Nasal cavity respiratory epithelium epithelial cell of viscerocranial mucosa (primary cell): ENCODE data around the gene FUZ. TPM values are rescaled to one million over a fixed set of nuclear protein-coding genes. Genes with fewer than 3 reads are reported as not detected.

Source experiments
- total RNA-seq: library from RNA; depleted of rRNA; stranded (reverse); fragments of >200 nt; gene quantifications from 2 replicates; pipeline ENCODE4 v1.2.3, GENCODE V29; 2014

FUZ gene, protein sequence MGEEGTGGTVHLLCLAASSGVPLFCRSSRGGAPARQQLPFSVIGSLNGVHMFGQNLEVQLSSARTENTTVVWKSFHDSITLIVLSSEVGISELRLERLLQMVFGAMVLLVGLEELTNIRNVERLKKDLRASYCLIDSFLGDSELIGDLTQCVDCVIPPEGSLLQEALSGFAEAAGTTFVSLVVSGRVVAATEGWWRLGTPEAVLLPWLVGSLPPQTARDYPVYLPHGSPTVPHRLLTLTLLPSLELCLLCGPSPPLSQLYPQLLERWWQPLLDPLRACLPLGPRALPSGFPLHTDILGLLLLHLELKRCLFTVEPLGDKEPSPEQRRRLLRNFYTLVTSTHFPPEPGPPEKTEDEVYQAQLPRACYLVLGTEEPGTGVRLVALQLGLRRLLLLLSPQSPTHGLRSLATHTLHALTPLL
- total RNA-seq, result 10.6 and 16.5 TPM in 2 replicates

GRCh38 chr19:49812997-49813861 lies at the start of gene FUZ:
Gene FUZ (minus strand): TSS chr19:49813292. CDS start chr19:49813106, 186 bp downstream.

GRCh38 chr19:49850487-49851342 lies 37.6 kb upstream of the FUZ start, which contains the start of gene PTOV1:
Gene PTOV1 (plus strand): TSS chr19:49851159.

DNA sequence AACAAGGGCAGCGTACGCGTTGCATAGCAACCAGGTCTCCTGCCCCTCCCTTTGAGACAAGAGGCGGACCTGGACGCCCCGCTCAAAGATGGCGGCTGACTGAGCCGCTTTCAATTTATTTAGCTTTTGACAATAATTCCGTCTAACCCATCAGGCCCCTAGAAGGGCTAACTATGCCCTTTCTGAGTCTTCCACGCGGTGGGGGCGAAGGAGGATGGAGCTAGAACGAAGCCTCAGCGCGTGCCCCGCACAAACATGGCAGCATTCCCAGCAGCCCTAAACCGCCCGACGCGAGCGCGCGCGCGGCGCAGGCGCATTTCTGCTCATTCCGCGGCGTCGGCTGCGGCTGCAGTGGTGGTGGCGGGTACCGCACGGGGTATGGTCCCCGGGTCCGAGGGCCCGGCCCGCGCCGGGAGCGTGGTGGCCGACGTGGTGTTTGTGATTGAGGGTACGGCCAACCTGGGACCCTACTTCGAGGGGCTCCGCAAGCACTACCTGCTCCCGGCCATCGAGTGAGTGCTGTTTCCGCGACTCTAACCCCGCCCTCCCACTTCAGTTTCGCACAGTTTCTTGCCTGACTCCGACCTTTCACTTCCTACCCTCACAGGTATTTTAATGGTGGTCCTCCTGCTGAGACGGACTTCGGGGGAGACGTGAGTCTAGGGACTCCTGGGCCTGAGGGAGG lies 5.0 kb upstream of the FUZ start, which contains the start of gene MED25:
Gene MED25 (plus strand): TSS at position 326 of the 685 bp plus-strand sequence. CDS start 53 bp downstream, at position 379.

DNA sequence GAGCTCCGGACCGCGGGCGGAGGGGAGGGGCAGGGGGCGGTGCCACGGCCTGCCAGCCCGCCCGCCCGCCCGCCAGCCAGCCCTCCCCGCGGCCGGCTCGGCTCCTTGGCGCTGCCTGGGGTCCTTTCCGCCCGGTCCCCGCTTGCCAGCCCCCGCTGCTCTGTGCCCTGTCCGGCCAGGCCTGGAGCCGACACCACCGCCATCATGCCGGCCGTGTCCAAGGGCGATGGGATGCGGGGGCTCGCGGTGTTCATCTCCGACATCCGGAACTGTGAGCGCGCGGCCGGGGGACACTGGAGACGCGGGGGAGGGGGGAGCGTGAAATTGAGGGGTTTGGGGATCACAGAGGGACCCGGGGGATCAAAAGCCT lies 46.2 kb downstream of the FUZ start, which contains the start of gene AP2A1:
Gene AP2A1 (plus strand): TSS at position 72 of the 370 bp plus-strand sequence. CDS start 133 bp downstream, at position 205.

DNA sequence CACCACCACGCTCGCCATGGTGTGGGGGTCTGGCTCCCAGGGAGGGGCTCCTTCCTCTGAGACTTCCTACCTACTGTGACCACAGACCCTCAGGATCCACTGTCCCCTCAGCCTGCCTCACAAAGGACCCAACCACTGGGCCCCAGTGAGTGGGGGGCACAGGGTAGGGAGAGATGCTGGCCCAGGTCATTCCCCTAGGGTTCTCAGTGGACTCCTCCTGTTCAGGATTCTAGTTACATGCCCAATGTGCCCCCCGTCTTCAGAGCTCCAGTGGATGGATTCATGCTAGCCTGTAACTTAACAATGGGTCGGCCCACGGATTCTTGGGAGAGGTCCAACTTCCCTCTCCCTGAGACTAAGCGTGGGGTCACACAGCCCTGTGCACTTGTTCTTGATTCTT lies 49.9 kb downstream of the FUZ start, which contains the start of gene TSKS:
Gene TSKS (minus strand): TSS at position 77 of the 400 bp plus-strand sequence. CDS start 59 bp downstream, at position 18.

Other genes with a start within 250 kb of the FUZ start
- 28.1 and 57.8 TPM in 2 replicates for gene NOSIP, start 232.7 kb downstream of the FUZ start, total RNA-seq
- gene PRRG2, start 232.0 kb downstream of the FUZ start, total RNA-seq, result 5.4 and 7.9 TPM in 2 replicates
- 1.4 and 7.8 TPM in 2 replicates for gene PRR12, start 222.1 kb downstream of the FUZ start, total RNA-seq
- 32.1 and 44.4 TPM in 2 replicates for gene RRAS, start 173.1 kb downstream of the FUZ start, total RNA-seq
- 11.6 and 31.3 TPM in 2 replicates for gene SCAF1, start 171.1 kb downstream of the FUZ start, total RNA-seq
- 104 and 109 TPM in 2 replicates for gene IRF3, start 147.4 kb downstream of the FUZ start, total RNA-seq
- gene BCL2L12, start 147.4 kb downstream of the FUZ start, total RNA-seq, result 2.7 and 4.4 TPM in 2 replicates
- 266 and 394 TPM in 2 replicates for gene PRMT1, start 136.0 kb downstream of the FUZ start, total RNA-seq
- under 0.01 and 0.78 TPM in 2 replicates for gene ADM5, start 123.7 kb downstream of the FUZ start, total RNA-seq
- gene CPT1C, start 122.2 kb downstream of the FUZ start, total RNA-seq, result 0.21 and 0.34 TPM in 2 replicates
- gene TSKS, start 50.0 kb downstream of the FUZ start, total RNA-seq, result 0.34 TPM in 1 of 2 replicates, not detected in the other
- gene AP2A1, start 46.3 kb downstream of the FUZ start, total RNA-seq, result 36.9 and 89.5 TPM in 2 replicates
- gene MED25, start 5.0 kb upstream of the FUZ start, total RNA-seq, result 7.9 and 25.1 TPM in 2 replicates
- 17.4 and 41.6 TPM in 2 replicates for gene PTOV1, start 37.9 kb upstream of the FUZ start, total RNA-seq
- gene PNKP, start 54.3 kb upstream of the FUZ start, total RNA-seq, result 27.1 and 27.7 TPM in 2 replicates
- gene AKT1S1, start 64.1 kb upstream of the FUZ start, total RNA-seq, result 7.9 and 11.7 TPM in 2 replicates
- 4.8 and 8.8 TPM in 2 replicates for gene TBC1D17, start 64.4 kb upstream of the FUZ start, total RNA-seq
- gene IL4I1, start 83.6 kb upstream of the FUZ start, total RNA-seq, result 0.14 and 0.34 TPM in 2 replicates
- 2.4 and 6.3 TPM in 2 replicates for gene ATF5, start 115.9 kb upstream of the FUZ start, total RNA-seq
- 16.1 and 38.8 TPM in 2 replicates for gene NUP62, start 116.2 kb upstream of the FUZ start, total RNA-seq
- not detected in 2 replicates for gene SIGLEC11, start 147.9 kb upstream of the FUZ start, total RNA-seq
- gene VRK3, start 212.1 kb upstream of the FUZ start, total RNA-seq, result 17.1 and 22.7 TPM in 2 replicates
- gene ZNF473, start 212.7 kb upstream of the FUZ start, total RNA-seq, result 14.6 and 15.0 TPM in 2 replicates